Glutamatergic neuron (in vitro differentiated cells): Measurements from ENCODE around the gene PGLYRP2. TPM values are rescaled to one million over a fixed set of nuclear protein-coding genes. Genes with fewer than 3 reads are reported as not detected.

Source experiments
- DNase-seq: peaks from one replicate; pipeline ENCODE4 v3.0.0; 2022
- H3K27ac Mint-ChIP-seq: one replicate; pipeline ENCODE4 v1.8.0; 2020; ENCODE audit warnings: mild to moderate bottlenecking, mixed read lengths, inconsistent platforms; ENCODE audit not compliant: unreplicated experiment
- H3K27me3 Mint-ChIP-seq: one replicate; pipeline ENCODE4 v1.8.0; 2020; ENCODE audit warnings: mild to moderate bottlenecking, moderate library complexity, mixed read lengths, inconsistent platforms; ENCODE audit not compliant: unreplicated experiment
- H3K36me3 Mint-ChIP-seq: one replicate; pipeline ENCODE4 v1.8.0; 2020; ENCODE audit warnings: mild to moderate bottlenecking, mixed read lengths, inconsistent platforms; ENCODE audit not compliant: unreplicated experiment
- H3K4me1 Mint-ChIP-seq: one replicate; pipeline ENCODE4 v1.8.0; 2020; ENCODE audit warnings: mild to moderate bottlenecking, low read depth, mixed read lengths, inconsistent platforms; ENCODE audit not compliant: unreplicated experiment
- H3K4me3 Mint-ChIP-seq: one replicate; pipeline ENCODE4 v1.8.0; 2020; ENCODE audit warnings: mild to moderate bottlenecking, mixed read lengths, inconsistent platforms; ENCODE audit not compliant: unreplicated experiment
- H3K9me3 Mint-ChIP-seq: one replicate; pipeline ENCODE4 v1.8.0; 2020; ENCODE audit warnings: mild to moderate bottlenecking, moderate library complexity, mixed read lengths, inconsistent platforms; ENCODE audit not compliant: unreplicated experiment
- total RNA-seq: library from RNA; stranded (reverse); fragmentation: NEBNext Ultra II Directional; extraction: Animal tissue kit (Norgen Biotek cat#: 25700); gene quantifications from one replicate; pipeline ENCODE4 v1.2.1, GENCODE V29; 2021; ENCODE audit not compliant: unreplicated experiment
- TF ChIP-seq, protein P1 (sequence below): fragments of 200-600 bp; sonication (generic); IDR thresholded peaks from one replicate; pipeline ENCODE4 v1.5.0; 2021; ENCODE audit not compliant: partially characterized antibody, unreplicated experiment

PGLYRP2 gene
- total RNA-seq, 1 donor from 2014 or later = not detected

DNA sequence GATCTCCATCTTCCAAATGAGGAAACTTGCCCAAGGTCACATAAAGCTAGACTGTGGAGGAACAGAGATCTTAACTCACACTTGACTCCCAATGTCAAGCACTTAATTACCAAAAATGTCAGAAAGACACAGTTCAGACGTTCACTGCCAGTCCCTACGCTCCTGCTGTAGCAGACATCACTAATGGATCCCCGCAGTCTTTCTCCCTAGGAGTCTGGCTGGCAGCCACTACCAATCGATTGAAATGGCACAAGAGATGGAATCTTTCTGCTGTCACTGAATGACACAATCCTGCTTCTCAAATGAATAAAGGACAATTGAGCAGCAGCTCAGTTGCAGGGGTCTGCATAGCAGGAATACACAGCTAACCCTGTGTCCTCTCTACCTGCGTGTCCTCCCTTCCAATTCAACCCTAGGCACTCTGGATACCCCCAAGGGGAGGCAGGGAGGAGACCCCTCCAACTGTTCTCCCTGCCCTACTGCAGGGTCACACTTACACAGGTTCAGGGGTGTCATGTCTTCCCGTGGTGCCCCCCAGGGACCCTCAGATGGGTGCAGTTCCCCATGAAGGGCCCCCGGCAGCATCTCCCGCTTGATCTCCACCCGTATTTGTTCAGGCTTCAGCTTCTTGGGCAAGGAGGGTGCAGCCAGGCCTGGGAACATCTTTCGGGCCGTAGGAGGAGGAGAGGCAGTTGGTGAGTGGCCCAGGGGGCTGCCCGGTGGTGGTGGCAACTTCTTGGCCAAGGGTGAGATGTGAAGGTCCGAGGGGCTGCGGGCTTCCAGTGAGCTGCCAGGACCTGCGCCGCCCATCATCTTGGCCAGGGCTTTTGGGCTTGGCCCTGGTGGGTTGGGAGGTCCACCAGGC, 52.6 kb downstream of the PGLYRP2 start:
- Mint-ChIP-seq H3K27ac (peak overlapping the region; percentile 40), H3K27me3 (peaks cover 12% of the 10 kb centered on the region), H3K4me1 (peaks cover 7% of the 10 kb centered on the region), H3K9me3 (peaks cover 12% of the 10 kb centered on the region), H3K4me3 (no peak overlapping the region), H3K36me3 (peaks cover 13% of the 10 kb centered on the region)
- no peak for DNase-seq
- TF ChIP-seq, protein P1, sequence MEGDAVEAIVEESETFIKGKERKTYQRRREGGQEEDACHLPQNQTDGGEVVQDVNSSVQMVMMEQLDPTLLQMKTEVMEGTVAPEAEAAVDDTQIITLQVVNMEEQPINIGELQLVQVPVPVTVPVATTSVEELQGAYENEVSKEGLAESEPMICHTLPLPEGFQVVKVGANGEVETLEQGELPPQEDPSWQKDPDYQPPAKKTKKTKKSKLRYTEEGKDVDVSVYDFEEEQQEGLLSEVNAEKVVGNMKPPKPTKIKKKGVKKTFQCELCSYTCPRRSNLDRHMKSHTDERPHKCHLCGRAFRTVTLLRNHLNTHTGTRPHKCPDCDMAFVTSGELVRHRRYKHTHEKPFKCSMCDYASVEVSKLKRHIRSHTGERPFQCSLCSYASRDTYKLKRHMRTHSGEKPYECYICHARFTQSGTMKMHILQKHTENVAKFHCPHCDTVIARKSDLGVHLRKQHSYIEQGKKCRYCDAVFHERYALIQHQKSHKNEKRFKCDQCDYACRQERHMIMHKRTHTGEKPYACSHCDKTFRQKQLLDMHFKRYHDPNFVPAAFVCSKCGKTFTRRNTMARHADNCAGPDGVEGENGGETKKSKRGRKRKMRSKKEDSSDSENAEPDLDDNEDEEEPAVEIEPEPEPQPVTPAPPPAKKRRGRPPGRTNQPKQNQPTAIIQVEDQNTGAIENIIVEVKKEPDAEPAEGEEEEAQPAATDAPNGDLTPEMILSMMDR = no peak

DNA sequence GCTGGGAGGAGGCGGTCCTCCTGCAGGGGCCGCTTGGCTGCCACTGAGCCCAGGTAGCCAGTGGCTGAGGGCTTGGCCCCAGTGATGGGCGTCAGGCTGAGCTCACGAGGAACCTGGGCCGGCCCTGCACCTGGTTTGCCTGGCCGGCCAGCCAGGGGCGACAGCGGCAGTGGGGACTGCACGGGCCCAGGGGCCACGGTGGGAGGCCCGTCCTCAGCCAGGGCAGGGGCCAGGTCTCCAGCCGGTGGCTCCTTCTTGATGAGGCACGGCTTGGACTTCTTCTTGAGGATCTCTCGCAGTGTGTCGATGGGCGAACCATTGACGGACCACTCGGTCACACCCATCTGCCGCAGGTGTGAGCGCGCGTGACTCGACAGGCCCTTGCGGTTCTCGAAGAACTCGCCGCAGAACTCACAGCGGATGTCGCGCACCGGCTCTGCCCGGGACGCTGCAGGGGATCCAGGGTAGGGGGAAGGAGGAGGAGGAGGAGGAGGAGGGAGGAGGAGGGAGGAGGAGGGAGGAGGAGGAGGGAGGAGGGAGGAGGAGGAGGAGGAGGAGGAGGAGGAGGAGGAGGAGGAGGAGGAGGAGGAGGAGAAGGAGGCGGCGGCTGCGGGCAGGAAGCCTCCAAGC, 53.9 kb downstream of the PGLYRP2 start:
- Mint-ChIP-seq H3K9me3 (peaks cover 6% of the 10 kb centered on the region), H3K36me3 (peaks cover 13% of the 10 kb centered on the region)
- TF ChIP-seq, protein P1 = no peak

DNA sequence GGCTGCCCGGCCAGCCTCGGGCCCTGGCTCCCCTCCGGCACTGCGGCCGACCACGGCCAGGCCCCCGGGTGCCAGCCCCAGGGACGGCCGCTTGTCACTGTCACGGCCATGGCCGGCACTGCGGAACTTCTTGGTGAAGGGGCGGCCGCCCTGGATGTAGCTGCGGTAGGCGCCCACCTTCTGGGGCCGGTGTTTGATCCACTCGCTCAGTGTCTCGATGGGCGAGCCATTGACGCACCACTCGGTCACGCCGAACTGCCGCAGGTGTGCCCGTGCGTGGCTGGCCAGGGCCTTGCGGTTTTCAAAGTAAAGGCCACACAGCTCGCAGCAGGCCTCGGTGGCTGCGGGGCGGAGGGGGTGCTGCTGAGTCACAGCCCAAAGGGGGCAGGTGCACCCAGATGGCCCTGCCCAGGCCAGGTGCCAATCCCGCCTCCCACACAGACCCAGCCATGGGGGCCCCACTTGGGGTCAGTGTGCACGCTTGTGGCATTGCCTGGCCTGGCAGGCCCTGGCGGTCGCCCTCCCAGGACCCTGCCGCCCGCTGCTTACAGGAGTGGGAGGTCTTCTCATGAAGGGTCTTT, 54.5 kb downstream of the PGLYRP2 start:
- Mint-ChIP-seq H3K4me3 (no peak overlapping the region), H3K27me3 (peaks cover 5% of the 10 kb centered on the region), H3K36me3 (peaks cover 13% of the 10 kb centered on the region), H3K27ac (no peak overlapping the region), H3K9me3 (peaks cover 9% of the 10 kb centered on the region), H3K4me1 (peaks cover 5% of the 10 kb centered on the region)
- no peak for DNase-seq
- TF ChIP-seq, protein P1 = no peak

More for the DNA sequence above, 53.9 kb downstream of the PGLYRP2 start:
- Mint-ChIP-seq H3K4me3 (no peak overlapping the region), H3K27me3 (peaks cover 5% of the 10 kb centered on the region), H3K27ac (no peak overlapping the region), H3K4me1 (peaks cover 4% of the 10 kb centered on the region)
- no peak for DNase-seq

- no peak overlapping the region for H3K27ac Mint-ChIP-seq
- H3K36me3 Mint-ChIP-seq = peaks cover 13% of the 10 kb centered on the region
- peaks cover 9% of the 10 kb centered on the region for H3K9me3 Mint-ChIP-seq
- no peak overlapping the region for H3K4me3 Mint-ChIP-seq
- peaks cover 8% of the 10 kb centered on the region for H3K4me1 Mint-ChIP-seq
- TF ChIP-seq, protein P1 = no peak
- peaks cover 5% of the 10 kb centered on the region for H3K27me3 Mint-ChIP-seq
- DNase-seq = no peak
Measured at GRCh38 chr19:15424121-15424520, 55.2 kb downstream of the PGLYRP2 start.

- H3K36me3 Mint-ChIP-seq = peaks cover 13% of the 10 kb centered on the region
- H3K27me3 Mint-ChIP-seq = peaks cover 9% of the 10 kb centered on the region
- H3K4me3 Mint-ChIP-seq = no peak overlapping the region
- peaks cover 8% of the 10 kb centered on the region for H3K4me1 Mint-ChIP-seq
- peaks cover 11% of the 10 kb centered on the region for H3K9me3 Mint-ChIP-seq
- no peak for DNase-seq
- H3K27ac Mint-ChIP-seq = no peak overlapping the region
- TF ChIP-seq, protein P1 = no peak
Measured at GRCh38 chr19:15423130-15423529, 56.2 kb downstream of the PGLYRP2 start.
